Measurements from ENCODE around the gene PPID.
"Not testable (repeated sequence)": the region's sequence is repeated elsewhere in the genome, so short reads cannot be mapped to it uniquely, and the experiment has no call there.

The PPID gene

GRCh38 chr4:158667651-158668198 lies 55.5 kb downstream of the PPID start:
- DNase-seq (ENCODE audit: low read depth, low spot score) = no peak

DNA sequence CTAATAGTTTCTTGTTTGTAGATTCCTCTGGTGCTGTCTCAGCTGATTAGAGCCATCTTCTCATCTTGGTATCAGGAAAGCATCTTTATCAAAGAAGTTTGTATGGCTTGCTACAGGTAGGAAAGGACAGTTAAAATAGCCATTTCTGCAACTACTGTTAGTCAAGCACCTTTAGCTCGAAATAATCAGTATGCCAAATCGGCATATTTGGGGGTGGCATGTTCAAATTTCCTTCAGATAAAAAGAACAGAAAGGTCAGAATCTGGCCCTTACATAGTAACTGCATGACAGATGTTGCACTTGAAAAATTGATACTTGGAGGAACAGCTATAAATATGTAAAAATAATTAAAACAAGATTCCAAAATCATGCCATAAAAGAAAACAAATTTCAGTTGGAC lies 56.3 kb downstream of the PPID start:
- no peak for DNase-seq (ENCODE audit: low read depth, low spot score)

GRCh38 chr4:158664806-158665205 lies 58.4 kb downstream of the PPID start:
- DNase-seq (ENCODE audit: low read depth, low spot score) = no peak

GRCh38 chr4:158663707-158664625 lies 59.2 kb downstream of the PPID start:
- not testable (repeated sequence) for DNase-seq (ENCODE audit: low read depth, low spot score)

DNA sequence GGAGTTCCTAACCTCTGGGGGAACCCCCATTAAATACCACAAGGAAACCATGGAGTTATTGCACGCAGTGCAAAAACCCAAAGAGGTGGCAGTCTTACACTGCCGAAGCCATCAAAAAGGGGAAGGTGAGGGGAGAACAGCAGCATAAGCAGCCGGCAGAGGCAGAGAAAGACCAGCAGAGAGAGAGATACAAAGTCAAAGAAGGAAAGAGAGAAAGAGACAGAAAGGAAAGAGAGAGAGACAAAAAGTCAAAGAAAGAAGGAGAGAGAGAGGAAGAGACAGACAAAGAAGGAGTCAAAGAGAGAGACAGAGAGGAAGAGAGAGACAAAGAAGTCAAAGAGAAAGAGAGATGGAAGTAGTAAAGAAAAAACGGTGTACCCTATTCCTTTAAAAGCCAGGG lies 59.9 kb downstream of the PPID start:
- DNase-seq (ENCODE audit: low read depth, low spot score) = not testable (repeated sequence)

Measured in activated naive CD8-positive, alpha-beta T cell treated with anti-CD3 and anti-CD28 coated beads, Interleukin-2, amount 50 U/mL, for 16 hours (primary cell).